Measurements from ENCODE around the gene APBB1IP.
"Not testable (repeated sequence)": the region's sequence is repeated elsewhere in the genome, so short reads cannot be mapped to it uniquely, and the experiment has no call there.

APBB1IP gene

DNA sequence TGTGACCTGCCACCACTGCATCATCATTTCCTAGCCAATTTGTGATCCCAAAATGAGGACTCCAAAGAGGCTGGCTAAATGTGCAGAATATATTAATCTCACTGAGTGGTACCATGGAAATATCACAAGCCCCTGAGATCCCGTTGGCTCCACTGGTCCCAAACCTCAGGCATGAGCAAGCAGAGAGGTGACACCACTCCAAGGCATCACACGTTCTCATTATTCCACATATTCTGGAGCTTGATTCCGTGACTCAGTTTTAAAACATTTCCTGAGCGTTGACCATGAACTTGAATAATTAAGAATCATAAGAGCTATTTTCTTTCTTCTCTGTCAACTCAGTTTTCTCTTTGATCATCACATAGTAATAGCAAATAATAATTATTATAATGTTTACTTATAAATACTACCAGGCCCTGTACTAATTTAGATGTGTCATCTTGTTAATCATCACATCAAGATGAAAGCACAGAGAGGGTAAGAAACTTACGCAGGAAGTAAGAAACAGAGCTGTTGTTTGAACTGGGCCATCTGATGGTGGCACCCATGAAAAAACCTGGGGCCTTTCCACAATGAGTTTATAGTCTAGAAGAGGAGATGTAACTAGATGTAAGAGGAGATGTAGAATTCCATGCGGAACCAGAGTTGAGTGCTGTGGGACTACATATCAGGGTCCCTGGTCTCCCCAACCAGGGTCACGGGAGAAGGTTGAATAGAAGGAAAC lies 3.5 kb downstream of the APBB1IP start:
- no peak for DNase-seq (ENCODE audit: low read depth in 2 of 2)

DNA sequence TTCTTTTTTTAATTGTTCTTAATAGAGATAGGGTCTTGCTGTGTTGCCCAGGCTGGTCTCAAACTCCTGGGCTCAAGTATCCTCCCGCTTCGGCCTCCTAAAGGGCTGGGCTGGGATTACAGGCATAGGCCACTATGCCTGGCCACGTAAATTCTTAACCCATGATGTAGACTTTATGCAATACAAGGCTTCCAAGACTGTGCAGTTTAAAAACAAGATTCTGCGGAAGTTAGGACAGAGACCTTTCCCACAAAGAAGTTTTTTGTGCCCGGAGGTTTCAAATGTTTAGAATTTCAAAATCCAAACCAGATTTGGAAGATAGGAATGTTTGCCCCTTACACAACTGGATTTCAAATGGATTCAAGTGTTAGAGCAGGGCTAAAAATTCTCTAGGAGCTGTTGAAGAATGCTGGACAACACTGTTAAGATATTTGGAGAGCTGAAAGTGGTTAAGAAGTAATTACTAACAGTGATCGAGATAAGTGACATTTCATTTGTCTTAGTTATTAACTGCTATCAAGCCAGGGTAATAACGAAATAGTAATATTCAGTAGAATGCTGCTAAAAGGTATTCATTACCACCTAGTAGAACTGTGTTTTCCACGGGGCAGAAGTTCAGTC lies 7.4 kb downstream of the APBB1IP start:
- no peak for DNase-seq (ENCODE audit: low read depth in 2 of 2)

DNA sequence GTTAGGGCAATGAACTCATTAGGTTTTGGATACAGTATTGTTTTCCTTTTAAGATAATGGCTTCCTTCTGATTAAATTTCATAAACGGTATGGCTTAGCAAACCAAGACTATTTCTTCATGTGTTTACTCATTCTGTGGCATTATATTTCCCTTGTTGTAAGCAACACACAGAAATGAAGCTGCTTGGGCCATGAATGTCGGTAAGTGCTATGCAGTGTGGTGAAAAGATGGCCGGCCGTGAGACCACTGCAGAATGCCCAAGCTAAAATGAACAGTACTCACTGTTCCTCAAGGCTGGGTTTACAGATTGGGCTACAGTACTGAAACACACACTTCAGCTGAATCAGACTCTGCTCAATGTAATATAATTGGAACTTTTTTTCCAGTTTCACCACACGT lies 8.1 kb downstream of the APBB1IP start:
- DNase-seq (ENCODE audit: low read depth in 2 of 2), result no peak

DNA sequence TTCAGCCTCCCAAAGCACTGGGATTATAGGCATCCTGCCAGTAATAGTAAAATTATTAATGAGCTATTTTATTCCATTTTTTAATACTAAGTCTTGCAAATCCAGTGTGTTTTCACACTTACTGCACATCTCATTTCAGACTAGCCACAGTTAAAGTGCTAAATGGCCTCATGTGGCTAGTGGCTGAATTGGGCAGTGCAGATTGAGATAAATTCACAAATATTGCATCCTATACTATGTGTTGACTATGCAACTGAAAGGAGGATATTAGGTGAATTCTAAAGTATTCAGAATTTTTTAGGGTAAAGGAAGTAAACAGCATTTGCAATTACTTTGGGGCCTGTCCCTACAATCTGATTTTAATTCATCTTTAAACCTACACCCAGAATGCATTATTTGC lies 10.2 kb downstream of the APBB1IP start:
- no peak for DNase-seq (ENCODE audit: low read depth in 2 of 2)

DNA sequence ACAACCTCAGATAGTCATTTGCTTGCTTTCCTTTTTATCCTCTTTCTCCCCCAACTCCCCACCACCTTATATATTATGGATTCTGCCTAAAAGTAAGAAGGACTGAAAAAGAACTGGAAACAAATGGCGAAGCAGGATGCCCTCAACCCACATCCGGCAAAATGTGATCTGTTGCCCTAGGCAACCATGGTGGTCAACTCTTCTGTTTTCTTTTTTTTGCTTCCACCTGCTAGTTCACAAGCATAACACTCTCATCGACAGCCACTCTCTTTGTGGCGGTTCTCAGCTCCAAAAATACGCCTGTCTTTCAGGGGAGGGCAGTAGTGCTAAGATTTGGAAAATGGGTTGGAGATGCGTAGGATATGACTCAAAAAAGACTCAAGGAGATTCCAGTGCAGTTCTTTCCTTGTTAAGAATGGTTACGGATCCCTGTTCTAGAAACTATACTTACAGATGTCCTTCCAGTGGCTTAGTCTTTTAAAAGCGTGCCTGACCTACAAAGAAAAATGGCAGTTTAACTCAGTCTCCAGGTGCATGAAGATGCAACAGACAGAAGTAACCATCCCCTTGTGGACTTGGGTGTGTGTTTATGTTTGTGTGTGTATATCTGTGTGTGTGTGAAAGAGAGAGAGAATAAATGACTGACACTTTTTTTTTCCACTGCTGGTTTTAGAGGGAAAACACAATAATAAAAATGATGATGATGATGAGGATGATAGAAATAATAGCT lies 10.7 kb downstream of the APBB1IP start:
- DNase-seq (ENCODE audit: low read depth in 2 of 2), result peak in 1 of 2 donors; percentile 40

DNA sequence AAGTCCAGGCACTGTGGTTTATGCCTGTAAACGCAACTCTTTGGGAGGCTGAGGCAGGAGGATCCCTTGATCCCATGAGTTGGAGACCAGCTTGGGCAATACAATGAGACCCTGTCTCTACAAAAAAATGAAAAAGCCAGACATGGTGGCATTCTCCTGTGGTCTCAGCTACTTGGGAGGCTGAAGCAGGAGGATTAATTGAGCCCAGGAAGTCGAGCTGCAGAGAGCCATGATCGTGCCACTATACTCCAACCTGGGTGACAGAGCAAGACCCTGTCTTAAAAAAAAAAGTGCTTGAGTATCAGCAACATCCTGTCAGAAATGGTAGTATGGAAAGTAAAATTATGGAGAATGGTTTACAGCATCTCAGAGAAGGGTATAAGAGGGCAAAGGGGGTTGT lies 11.6 kb downstream of the APBB1IP start:
- DNase-seq (ENCODE audit: low read depth in 2 of 2), result no peak

DNA sequence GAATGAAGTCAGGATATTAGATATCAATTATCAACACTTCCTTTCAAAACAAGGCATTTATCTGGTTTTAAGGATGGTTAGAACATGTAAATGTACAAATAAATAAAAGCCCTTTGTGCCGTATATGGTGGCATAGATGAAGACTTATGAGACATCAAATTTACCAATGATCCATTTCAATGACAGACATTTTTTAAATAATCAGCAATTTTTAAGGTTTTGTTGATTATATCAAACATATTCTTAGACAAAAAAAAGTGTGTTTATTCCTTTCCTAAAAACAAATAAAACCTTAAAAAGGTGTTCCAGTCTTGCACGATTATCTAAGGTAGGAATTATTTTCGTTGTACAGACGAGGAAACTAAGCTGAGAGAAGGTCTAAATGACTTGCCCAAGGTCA lies 13.8 kb downstream of the APBB1IP start:
- no peak for DNase-seq (ENCODE audit: low read depth in 2 of 2)

DNA sequence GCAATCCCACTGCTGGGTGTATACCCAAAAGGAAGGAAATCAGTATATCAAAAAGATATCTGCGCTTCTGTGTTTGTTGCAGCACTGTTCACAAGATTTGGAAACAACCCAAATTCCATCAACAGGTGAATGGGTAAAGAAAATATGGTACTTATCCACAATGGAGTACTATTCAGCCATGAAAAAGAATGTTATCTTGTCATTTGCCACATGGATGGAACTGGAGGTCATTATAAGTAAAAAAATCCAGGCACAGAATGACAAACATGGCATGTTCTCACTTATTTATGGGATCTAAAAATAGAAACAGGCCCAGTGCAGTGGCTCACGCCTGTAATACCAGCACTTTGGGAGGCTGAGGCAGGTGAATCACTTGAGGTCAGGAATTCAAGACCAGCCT lies 15.7 kb downstream of the APBB1IP start:
- no peak for DNase-seq (ENCODE audit: low read depth in 2 of 2)

DNA sequence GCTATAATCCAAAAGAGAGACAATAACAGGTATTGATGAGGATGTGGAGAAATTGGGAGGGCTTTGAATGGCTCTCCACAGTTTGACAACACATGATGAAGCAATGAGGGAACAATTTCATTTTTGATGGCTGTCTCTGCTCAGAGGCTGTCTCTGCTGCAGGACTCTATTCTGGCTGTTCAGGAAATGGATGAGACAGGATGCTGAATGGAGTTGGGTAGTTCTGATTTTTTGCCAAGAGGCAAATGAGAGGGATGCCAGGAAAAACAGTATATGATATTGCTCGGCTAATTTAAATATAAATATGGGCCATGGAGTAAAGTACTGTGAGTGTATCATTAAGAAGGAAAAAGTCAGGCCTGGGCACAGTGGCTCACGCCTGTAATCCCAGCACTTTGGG lies 16.8 kb downstream of the APBB1IP start:
- no peak for DNase-seq (ENCODE audit: low read depth in 2 of 2)

DNA sequence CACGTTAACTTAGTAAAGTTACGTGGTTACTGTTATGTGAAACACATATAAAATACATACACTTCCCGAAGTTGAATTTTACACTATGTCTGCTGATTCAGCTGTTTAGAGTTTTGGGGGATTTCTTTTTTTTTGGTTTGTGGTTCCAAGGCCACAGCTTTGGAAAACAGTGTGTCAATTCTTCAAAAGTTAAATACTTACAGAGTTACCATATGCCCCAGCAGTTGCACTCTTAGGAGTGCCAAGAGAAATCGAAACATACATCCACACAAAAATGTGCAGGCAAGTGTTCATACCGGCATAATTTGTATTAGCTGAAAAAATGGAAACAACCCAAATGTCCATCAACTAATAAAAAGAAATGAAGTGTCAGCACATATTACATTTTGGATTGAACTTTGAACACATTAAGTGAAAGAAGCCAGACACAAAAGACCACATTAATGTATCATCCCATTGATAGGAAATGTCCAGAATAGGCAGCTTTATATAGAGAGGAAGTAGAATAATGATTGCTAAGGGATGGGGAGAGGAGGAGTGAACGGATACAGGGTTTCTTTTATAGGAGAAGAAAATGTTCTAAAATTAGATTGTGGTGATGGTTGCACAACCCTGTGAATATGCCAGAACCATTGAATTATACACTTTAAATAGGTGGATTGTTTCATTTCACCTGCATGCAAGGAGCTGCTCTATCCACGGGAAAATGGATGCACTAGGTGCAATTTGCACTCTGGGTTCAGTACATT lies 17.6 kb downstream of the APBB1IP start:
- no peak for DNase-seq (ENCODE audit: low read depth in 2 of 2)

DNA sequence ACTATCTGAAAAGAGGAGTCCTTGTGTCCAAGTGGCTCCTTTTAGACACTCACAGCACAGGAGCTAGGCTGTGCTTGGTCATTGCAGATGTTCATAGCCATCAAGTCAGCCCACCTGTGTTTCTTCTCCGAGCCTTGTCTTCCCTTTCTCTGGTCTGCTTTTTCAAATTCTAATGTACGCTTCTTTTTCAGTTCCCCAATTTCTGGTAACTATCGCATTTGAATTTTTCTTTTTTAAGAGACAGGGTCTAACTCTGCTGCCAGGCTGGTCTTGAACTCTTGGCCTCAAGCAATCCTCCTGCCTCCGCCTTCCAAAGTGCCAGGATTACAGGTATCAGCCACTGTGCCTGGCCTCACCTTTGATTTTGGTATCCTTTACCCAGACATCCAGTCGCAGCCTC lies 18.9 kb downstream of the APBB1IP start:
- no peak for DNase-seq (ENCODE audit: low read depth in 2 of 2)

DNA sequence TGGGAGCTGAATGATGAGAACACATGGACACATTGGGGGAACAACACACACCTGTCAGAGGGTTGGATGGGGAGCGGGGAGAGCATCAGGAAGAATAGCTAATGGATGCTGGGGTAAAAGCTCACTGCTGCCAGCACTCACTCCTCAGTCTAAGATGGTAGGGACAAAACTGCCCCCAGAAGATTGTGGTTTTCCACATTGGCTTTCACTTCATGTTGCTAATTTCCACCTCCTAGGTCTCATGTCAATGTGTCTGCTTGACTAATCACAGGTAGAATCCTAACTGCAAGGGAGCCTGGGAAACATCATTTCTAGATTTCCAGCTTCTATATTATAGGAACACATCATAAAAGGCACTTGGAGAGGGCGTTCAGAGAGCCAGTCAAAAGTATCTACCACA lies 22.6 kb downstream of the APBB1IP start:
- no peak for DNase-seq (ENCODE audit: low read depth in 2 of 2)

DNA sequence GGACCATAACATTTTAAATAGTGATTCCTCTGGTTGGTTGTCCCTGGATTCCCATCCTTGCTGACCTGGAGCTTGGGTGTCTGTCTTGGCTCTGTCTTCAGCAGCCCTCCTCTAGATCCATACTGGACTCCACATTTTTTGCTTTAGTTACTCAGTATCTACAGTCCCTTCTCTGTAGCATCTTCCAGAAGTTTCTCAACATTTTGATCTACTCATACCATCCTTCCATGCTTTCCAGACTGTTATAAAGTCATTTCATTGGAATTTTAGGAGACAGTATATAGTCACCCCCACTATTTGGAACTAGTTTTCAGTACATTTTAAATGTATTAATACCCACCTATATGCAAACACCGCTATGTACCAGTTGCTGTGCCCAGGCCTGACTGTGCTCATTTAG lies 25.8 kb downstream of the APBB1IP start:
- no peak for DNase-seq (ENCODE audit: low read depth in 2 of 2)

DNA sequence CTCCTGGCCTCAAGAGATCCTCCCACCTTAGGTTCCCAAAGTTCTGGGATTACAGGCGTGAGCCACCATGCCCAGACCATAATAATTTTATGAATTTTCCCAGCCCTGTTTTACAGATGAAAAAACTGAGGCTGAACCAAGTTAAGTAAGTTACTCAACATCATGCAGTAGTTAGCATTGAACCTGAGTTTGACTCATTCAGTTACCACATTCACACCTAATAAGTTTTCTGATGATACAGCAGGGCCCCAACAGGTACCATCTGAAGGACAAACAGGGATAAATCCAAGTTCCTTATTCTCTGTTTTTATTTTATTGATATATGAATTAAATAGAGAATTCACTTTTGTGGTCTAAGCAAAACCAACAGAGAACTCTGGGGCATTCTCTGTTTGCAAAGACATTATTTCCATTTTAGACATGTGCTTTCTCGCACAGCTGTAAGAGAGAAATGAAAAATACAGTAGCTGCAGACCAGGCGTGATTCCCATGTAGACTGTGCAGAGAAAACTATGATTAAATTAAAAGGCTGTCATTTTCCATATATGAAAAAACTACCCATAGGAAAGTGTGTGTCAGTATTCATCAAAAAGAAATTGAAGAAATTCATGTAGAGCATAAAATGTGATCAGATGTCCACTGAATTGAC lies 26.6 kb downstream of the APBB1IP start:
- no peak for DNase-seq (ENCODE audit: low read depth in 2 of 2)

DNA sequence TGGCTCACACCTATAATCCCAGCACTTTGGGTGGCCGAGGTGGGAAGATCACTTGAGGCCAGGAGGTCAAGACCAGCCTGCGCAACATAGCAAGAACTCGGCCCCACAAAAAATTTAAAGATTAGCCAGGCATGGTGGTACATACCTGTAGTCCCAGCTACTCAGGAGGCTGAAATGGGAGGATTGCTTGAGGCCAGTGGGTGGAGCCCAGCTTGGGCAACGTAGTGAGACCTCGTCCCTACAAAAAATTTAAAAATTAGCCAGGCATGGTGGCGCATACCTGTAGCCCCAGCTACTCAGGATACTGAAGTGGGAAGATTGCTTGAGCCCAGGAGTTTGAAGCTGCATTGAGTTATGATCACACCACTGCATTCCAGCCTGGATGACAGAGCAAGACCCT lies 28.4 kb downstream of the APBB1IP start:
- not testable (repeated sequence) for DNase-seq (ENCODE audit: low read depth in 2 of 2)

DNA sequence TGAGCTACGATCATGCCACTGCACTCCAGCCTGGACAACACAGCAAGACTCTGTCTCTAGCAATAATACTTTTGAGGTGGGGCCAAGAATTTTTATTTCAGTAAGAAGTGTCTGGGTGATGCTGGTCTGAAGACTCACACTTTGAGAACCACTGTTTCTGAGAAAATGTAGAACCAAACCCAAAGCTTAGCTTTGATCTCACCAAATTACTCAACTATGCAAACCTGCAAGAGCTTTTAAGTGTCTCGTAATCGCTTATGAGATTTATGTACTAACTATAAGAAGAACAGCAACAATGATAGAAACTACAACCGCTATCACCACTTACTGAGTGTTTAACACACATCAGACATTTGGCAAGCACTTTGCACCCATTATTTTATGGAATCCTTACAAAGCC lies 29.5 kb downstream of the APBB1IP start:
- DNase-seq (ENCODE audit: low read depth in 2 of 2), result no peak

DNA sequence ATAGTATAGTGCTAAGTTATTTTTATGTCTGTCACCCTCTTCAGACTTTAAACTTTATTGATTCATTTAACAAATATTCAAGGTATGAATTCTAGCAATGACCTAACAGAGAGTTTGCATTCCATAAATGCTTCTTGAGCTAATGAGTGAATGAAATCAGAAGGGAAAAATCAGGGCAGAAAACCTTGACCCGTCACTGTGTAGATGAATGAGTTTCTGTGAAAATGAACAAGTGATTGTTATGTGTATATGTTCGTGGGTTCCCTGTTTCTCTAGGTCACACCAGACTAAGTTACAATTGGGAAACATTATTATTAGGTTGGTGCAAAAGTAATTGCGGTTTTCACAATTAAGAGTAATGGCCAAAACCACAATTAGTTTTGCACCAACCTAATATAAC lies 30.1 kb downstream of the APBB1IP start:
- no peak for DNase-seq (ENCODE audit: low read depth in 2 of 2)

DNA sequence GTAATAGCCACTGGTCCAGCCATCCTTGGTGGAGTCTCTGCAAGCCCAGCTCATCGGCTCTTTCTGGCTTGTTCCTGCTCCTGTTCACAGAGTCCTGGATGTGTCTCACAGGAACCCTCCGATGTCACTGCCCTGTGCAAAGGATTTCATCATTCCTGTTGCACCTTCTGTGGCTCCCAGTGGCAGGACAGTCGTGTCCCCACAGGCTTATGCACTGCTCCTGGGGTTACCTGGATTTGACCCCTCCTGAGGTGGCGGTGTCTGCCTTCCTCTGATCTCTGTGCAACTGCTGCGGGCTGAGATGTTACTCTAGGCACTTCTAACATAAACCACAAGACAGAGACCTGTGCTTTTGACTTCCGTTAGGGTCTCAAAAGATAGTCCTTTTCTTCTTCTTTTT lies 30.6 kb downstream of the APBB1IP start:
- no peak for DNase-seq (ENCODE audit: low read depth in 2 of 2)

DNA sequence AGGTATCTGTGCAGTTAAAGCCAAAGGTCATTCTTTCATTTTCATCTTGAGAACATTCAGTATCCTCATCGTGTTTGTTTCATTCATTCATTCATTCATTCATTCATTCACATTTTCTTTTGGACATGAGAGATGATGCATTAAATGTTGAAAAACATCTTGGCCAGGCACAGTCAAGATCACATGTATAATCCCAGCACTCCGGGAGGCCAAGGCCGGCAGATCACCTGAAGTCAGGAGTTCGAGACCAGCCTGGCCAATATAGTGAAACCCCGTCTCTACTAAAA lies 34.3 kb downstream of the APBB1IP start:
- DNase-seq (ENCODE audit: low read depth in 2 of 2), result no peak

DNA sequence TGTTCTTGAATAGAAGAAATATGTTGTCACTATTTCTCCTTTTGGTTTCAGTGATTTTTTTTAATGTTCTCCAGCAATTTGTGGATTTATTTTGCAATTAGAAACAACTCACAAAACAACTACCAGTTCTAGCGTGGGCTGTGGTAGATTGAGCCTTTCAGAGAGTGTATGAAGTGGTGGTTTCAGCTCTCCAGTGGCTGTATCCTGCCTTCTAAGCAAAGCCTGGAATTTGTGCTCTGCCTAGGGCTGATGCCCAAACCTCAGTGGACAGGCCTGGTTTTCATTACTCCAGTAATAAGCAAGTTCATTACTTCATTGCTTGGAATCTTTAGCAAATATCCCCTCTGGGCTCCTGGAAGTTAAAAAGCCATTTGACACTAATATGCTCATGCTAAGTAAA lies 35.9 kb downstream of the APBB1IP start:
- no peak for DNase-seq (ENCODE audit: low read depth in 2 of 2)

DNA sequence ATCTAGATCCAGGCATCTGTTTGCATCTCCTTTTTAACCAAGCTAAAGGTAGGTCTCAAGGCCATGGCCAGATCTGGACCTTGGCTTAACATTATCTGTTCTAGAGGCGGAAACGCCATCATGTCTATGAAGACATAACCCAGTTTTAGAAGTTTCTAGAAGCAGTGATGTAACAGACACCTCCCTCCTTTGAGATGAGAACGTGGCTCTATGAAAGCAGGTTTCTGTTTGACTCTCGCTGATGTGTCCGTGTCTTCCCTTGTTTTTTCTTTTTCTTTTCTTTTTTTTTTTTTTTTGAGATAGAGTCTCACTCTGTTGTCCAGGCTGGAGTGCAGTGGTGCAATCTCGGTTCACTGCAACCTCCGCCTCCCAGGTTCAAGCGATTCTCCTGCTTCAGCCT lies 36.7 kb downstream of the APBB1IP start:
- DNase-seq (ENCODE audit: low read depth in 2 of 2), result not testable (repeated sequence)

DNA sequence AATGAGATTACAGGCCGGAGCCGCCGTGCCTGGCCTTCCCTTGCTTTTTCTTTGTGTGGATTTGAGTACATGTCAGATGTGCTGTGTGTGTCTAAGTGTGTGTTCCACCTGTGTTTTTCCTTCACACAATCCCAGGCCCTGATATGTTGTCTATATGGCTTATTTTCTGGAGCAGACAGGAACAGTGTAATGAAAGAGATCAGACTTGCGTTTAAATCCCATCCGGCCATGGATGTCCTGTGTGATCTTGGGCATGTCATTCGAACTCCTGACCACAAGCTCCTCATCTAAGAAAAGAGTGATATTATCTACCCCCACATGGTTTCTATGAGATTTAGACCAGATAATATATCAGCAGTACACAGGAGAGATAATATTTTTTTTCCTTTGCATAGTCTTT lies 37.2 kb downstream of the APBB1IP start:
- no peak for DNase-seq (ENCODE audit: low read depth in 2 of 2)

Data from stimulated activated CD8-positive, alpha-beta memory T cell treated with anti-CD3 and anti-CD28 coated beads, Interleukin-2, amount 100 ng/mL, for 48 hours (primary cell).